Lung (tissue), 12 donors: ENCODE data around the gene IPPK. TPM values are rescaled to one million over a fixed set of nuclear protein-coding genes. Genes with fewer than 3 reads are reported as not detected.

ENCODE experiments used
- ATAC-seq: fragments of 200-7000 bp; cut with Tn5 transposase; one replicate; pipeline ENCODE4 v1.9.1; 2020; ENCODE audit warnings: moderate number of reproducible peaks; ENCODE audit not compliant: insufficient read depth, low FRiP score
- DNase-seq, 3 donors: peaks; one replicate each; pipeline ENCODE4 v3.0.0-alpha.2; 2013 to 2017
- H3K27ac ChIP-seq, 2 donors: one replicate each; pipeline ENCODE4 v1.5.1; 2013; ENCODE audit warnings: mild to moderate bottlenecking in 2 of 2, moderate library complexity in 2 of 2, control low read depth in 1 of 2, inconsistent platforms in 1 of 2, low read depth in 1 of 2, low read length in 1 of 2
- H3K27me3 ChIP-seq, 3 donors: one replicate each; pipeline ENCODE4 v1.5.1; 2013; ENCODE audit warnings: low read length in 2 of 3; ENCODE audit not compliant: control insufficient read depth in 3 of 3, insufficient read depth in 3 of 3
- H3K36me3 ChIP-seq, 4 donors: one replicate each; pipeline ENCODE4 v1.5.1; 2013; ENCODE audit warnings: low read length in 4 of 4, mild to moderate bottlenecking in 1 of 4, moderate library complexity in 1 of 4; ENCODE audit not compliant: control insufficient read depth in 4 of 4, insufficient read depth in 4 of 4
- H3K4me1 ChIP-seq, 5 donors: one replicate each; pipeline ENCODE4 v1.5.1; 2013; ENCODE audit warnings: low read length in 5 of 5, mild to moderate bottlenecking in 2 of 5, moderate library complexity in 1 of 5; ENCODE audit not compliant: control insufficient read depth in 5 of 5, insufficient read depth in 5 of 5
- H3K4me3 ChIP-seq: one replicate; pipeline ENCODE4 v1.5.1; 2013; ENCODE audit warnings: mild to moderate bottlenecking, control low read depth, moderate library complexity
- H3K9ac ChIP-seq, 2 donors: one replicate each; pipeline ENCODE4 v1.5.1; 2013; ENCODE audit warnings: low read length in 2 of 2, control low read depth in 1 of 2; ENCODE audit not compliant: insufficient read depth in 1 of 2
- H3K9me3 ChIP-seq, 4 donors: one replicate each; pipeline ENCODE4 v1.5.1; 2013; ENCODE audit warnings: low read length in 3 of 4, mild to moderate bottlenecking in 1 of 4, moderate library complexity in 1 of 4; ENCODE audit not compliant: control insufficient read depth in 4 of 4, insufficient read depth in 3 of 4
- CTCF ChIP-seq: IDR thresholded peaks from 2 replicates; pipeline ENCODE4 v1.5.1; 2012; ENCODE audit warnings: mild to moderate bottlenecking; ENCODE audit errors: control extremely low read depth, extremely low read depth
- WGBS, 2 donors: extraction: QIAGEN DNeasy Blood & Tissue Kit; methylation state at CpG; one replicate each; pipeline ENCODE4 v1.1.7; 2013; 5-methylcytosine and 5-hydroxymethylcytosine counted together
- polyA plus RNA-seq, 2 donors: library from polyadenylated mRNA; stranded (reverse); fragments of 200-250 nt; gene quantifications; one replicate each; pipeline ENCODE4 v1.2.1, GENCODE V29; 2013
- total RNA-seq, 2 donors: library from RNA; depleted of rRNA in 1 of 2; stranded (reverse); fragments of >200 nt in 1 of 2; gene quantifications; one replicate each; pipeline ENCODE4 v1.2.1, GENCODE V29; 2014 to 2021
- donor health status: control.
- donor health status: control.
- donor health status: Bipolar disorder and iron deficiency.
- donor health status: healthy.
- donor health status: DM: yes; HTN: yes; CAD: no.

Gene IPPK
- total and polyA plus RNA-seq, 4 donors: 6.0 to 9.6 (median 6.8) TPM

GRCh38 chr9:92608241-92608908, 61.6 kb downstream of the IPPK start:
- Histone ChIP-seq H3K27ac (peak overlapping the region in 1 of 2 donors; percentile 35), H3K4me1 (peaks cover 0 to 21% (median 18%) of the 10 kb centered on the region in 5 donors), H3K36me3 (peaks cover 1 to 12% (median 6%) of the 10 kb centered on the region in 4 donors), H3K4me3 (no peak overlapping the region), H3K27me3 (no peaks in the 10 kb centered on the region), H3K9me3 (peaks cover 0 to 6% (median 2%) of the 10 kb centered on the region in 4 donors), H3K9ac (no peak overlapping the region)
- 70 to 88% methylated on average over 10 of the region's 10 CpGs for WGBS, 2 donors
- no peak for DNase-seq
- no peak for ATAC-seq
- TF ChIP-seq CTCF: no peak

GRCh38 chr9:92607773-92608172, 62.2 kb downstream of the IPPK start:
- H3K9ac ChIP-seq: no peak overlapping the region
- ATAC-seq: no peak
- H3K36me3 ChIP-seq: peaks cover 0 to 10% (median 4%) of the 10 kb centered on the region in 4 donors
- H3K9me3 ChIP-seq: peaks cover 0 to 6% (median 1%) of the 10 kb centered on the region in 4 donors
- H3K4me3 ChIP-seq: no peak overlapping the region
- peak in 1 of 3 donors; percentile 62 for DNase-seq
- peaks cover 0 to 20% (median 18%) of the 10 kb centered on the region in 5 donors for H3K4me1 ChIP-seq
- H3K27me3 ChIP-seq: no peaks in the 10 kb centered on the region
- TF ChIP-seq CTCF: no peak
- WGBS, 2 donors: 31 to 58% methylated on average over 4 of the region's 4 CpGs
- peak overlapping the region in 1 of 2 donors; percentile 35 for H3K27ac ChIP-seq

- Histone ChIP-seq H3K27ac (no peak overlapping the region), H3K27me3 (no peaks in the 10 kb centered on the region), H3K4me1 (peaks cover 0 to 20% (median 18%) of the 10 kb centered on the region in 5 donors), H3K9ac (no peak overlapping the region), H3K4me3 (no peak overlapping the region), H3K9me3 (peaks cover 0 to 6% (median 3%) of the 10 kb centered on the region in 4 donors), H3K36me3 (peaks cover 0 to 7% (median 2%) of the 10 kb centered on the region in 4 donors)
- ATAC-seq (no peak), DNase-seq (peak in 2 of 3 donors; percentile 54 to 62)
- 23 to 51% methylated on average over 2 of the region's 2 CpGs for WGBS, 2 donors
- no peak for TF ChIP-seq CTCF
Observed at GRCh38 chr9:92607088-92607487, 62.8 kb downstream of the IPPK start.
